ENCODE measurements around the gene SDR42E1. TPM values are rescaled to one million over a fixed set of nuclear protein-coding genes. Genes with fewer than 3 reads are reported as not detected.
A peak's percentile ranks its signal among the peaks of the same experiment; 100 is the strongest.

The SDR42E1 gene
- total RNA-seq = 10.5 TPM

- DNase-seq (ENCODE audit: low spot score) = peak; percentile 69
Observed at GRCh38 chr16:82011199-82011641, at the start of gene SDR42E1. TSS of gene SDR42E1 (minus strand) at chr16:82011470. CDS start at chr16:82000858, 10,612 bp downstream.

GRCh38 chr16:82059983-82060421, 48.7 kb upstream of the SDR42E1 start:
- DNase-seq (ENCODE audit: low spot score) = no peak

- DNase-seq (ENCODE audit: low spot score) = no peak
Observed at GRCh38 chr16:82059161-82059982, 48.1 kb upstream of the SDR42E1 start.

GRCh38 chr16:82056550-82056896, 45.3 kb upstream of the SDR42E1 start:
- no peak for DNase-seq (ENCODE audit: low spot score)

GRCh38 chr16:82055728-82056549, 44.7 kb upstream of the SDR42E1 start:
- no peak for DNase-seq (ENCODE audit: low spot score)

GRCh38 chr16:82055117-82055516, 43.8 kb upstream of the SDR42E1 start:
- DNase-seq (ENCODE audit: low spot score) = no peak

GRCh38 chr16:82051656-82052055, 40.4 kb upstream of the SDR42E1 start:
- no peak for DNase-seq (ENCODE audit: low spot score)

GRCh38 chr16:82050909-82051357, 39.7 kb upstream of the SDR42E1 start:
- DNase-seq (ENCODE audit: low spot score) = no peak

GRCh38 chr16:82050506-82050905, 39.2 kb upstream of the SDR42E1 start:
- DNase-seq (ENCODE audit: low spot score) = no peak

- DNase-seq (ENCODE audit: low spot score) = no peak
Observed at GRCh38 chr16:82049484-82049883, 38.2 kb upstream of the SDR42E1 start.

GRCh38 chr16:82047787-82048186, 36.5 kb upstream of the SDR42E1 start:
- DNase-seq (ENCODE audit: low spot score) = no peak

- DNase-seq (ENCODE audit: low spot score) = no peak
Observed at GRCh38 chr16:82047374-82047773, 36.1 kb upstream of the SDR42E1 start.

GRCh38 chr16:82046941-82047340, 35.7 kb upstream of the SDR42E1 start:
- DNase-seq (ENCODE audit: low spot score) = no peak

- no peak for DNase-seq (ENCODE audit: low spot score)
Observed at GRCh38 chr16:82046541-82046940, 35.3 kb upstream of the SDR42E1 start.

- DNase-seq (ENCODE audit: low spot score) = no peak
Observed at GRCh38 chr16:82045465-82045864, 34.2 kb upstream of the SDR42E1 start.

GRCh38 chr16:82044585-82044911, 33.3 kb upstream of the SDR42E1 start:
- DNase-seq (ENCODE audit: low spot score) = no peak

GRCh38 chr16:82043680-82044584, 32.7 kb upstream of the SDR42E1 start:
- DNase-seq (ENCODE audit: low spot score) = no peak

- no peak for DNase-seq (ENCODE audit: low spot score)
Observed at GRCh38 chr16:82042846-82043245, 31.6 kb upstream of the SDR42E1 start.

GRCh38 chr16:82042144-82042543, 30.9 kb upstream of the SDR42E1 start:
- DNase-seq (ENCODE audit: low spot score) = no peak

- no peak for DNase-seq (ENCODE audit: low spot score)
Observed at GRCh38 chr16:82041542-82041941, 30.3 kb upstream of the SDR42E1 start.

- no peak for DNase-seq (ENCODE audit: low spot score)
Observed at GRCh38 chr16:82040296-82040695, 29.0 kb upstream of the SDR42E1 start.

GRCh38 chr16:82037666-82038065, 26.4 kb upstream of the SDR42E1 start:
- no peak for DNase-seq (ENCODE audit: low spot score)

Measured in mucosa of gallbladder (tissue), 1 donor.